Posterior cingulate gyrus (tissue), 11 donors: ENCODE measurements around the gene EFNB2.

ENCODE experiments used
- DNase-seq, 10 donors: peaks; one replicate each; pipeline versions ENCODE4 v3.0.0 to v3.0.0-alpha.2; 2020 to 2021; ENCODE audit warnings: mixed read lengths in 3 of 10
- intact Hi-C: fragments of 100-400 bp; cut with DNase I; formaldehyde crosslinking; loops from one replicate; pipeline ENCODE4 v1.15.1; 2023

Gene EFNB2

DNA sequence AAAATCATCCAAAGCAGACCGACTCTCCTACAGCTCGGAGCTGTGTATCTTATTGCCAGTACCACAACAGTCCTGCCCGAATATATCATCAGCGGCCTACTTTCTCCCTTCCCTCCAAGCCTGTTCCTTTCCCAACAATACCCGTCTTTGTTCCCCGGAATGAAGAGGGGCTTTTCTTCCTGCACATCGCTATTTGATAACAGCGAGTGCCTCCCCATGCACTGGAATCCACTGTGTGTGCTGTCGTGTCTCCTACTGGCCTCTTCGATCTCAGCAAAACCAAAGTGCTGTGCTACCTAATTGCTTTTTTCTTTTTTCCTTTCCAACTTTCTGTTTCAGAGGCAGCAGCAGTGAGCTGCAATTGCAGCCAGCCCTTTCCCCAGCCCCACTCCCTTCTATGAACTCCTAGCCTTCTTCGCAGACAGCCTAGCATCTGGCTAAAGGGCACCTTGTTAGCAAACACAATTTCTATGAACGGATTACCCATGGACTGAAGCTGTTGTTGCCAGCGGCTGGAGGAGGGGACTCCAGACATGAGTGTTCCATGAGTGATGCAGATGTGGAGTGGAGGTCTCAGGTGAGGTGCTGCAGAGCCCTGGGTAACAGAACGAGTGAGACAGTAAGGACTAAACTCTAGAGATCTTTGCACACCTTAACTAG lies 43.4 kb downstream of the EFNB2 start:
- peak in 6 of 10 donors; percentile 48 to 91 (median 58) for DNase-seq

DNA sequence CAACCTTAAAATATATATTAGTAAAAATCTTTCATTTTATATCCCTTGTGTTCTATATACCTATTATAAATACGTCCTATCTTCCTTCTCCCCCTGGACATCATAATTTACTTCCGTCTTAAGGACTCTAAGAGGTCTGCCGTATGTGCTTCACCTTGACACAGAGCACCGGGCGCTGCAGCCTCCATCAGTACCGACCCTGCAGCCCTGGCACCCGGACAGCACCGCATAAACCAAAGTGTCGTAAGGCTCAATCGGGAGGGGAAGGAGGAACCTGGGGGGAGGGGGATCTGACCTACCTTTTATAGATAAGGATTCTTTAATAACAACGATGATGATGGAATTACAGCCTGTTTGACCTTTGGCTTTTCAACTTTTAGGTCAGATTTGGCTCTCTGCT lies 44.0 kb downstream of the EFNB2 start:
- intact Hi-C loops, result loop anchor here (10.0 kb wide), 1 partner anchor 137 kb away; no protein-coding TSS in a partner anchor
- DNase-seq, result peak in 2 of 10 donors; percentile 40 to 85

More for the DNA sequence above, 43.4 kb downstream of the EFNB2 start:
- intact Hi-C loops, result loop anchor here (10.0 kb wide), 1 partner anchor 137 kb away; no protein-coding TSS in a partner anchor

DNA sequence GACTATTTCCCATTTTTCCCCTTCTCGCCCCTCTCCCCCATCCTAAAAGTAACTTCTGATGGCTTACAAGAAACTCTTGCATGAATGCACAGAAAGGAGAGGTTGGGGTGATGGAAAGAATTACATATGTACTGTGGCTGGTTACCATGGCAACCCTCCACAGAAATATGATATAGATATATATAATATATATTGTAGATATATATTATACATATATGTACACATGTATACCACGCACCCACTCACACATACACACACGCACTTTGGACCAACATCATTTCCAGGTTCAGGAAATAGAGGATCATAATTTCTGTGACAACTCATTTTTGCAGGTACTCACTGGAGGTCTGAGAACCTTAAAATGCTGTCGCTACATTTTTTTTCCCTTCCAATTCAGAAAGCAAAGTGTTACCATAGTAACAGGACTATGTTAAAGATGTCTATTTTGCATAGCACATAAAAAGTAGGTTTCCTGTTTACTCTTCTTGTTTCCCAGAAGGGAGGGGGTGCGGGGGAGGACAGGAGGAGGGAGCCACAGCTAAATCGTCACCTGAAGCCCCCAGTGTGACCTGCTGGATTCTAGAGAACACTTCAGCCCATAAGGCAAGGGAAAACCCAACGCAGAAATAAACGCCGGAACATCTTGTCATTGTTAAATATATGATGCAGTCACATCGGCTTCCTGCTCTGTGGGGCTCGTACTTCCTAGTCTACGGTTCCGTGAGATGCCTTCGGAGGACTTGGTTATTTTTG lies 44.7 kb downstream of the EFNB2 start:
- intact Hi-C loops, result loop anchor here (10.0 kb wide), 1 partner anchor 136 kb away; no protein-coding TSS in a partner anchor
- DNase-seq, result no peak

DNA sequence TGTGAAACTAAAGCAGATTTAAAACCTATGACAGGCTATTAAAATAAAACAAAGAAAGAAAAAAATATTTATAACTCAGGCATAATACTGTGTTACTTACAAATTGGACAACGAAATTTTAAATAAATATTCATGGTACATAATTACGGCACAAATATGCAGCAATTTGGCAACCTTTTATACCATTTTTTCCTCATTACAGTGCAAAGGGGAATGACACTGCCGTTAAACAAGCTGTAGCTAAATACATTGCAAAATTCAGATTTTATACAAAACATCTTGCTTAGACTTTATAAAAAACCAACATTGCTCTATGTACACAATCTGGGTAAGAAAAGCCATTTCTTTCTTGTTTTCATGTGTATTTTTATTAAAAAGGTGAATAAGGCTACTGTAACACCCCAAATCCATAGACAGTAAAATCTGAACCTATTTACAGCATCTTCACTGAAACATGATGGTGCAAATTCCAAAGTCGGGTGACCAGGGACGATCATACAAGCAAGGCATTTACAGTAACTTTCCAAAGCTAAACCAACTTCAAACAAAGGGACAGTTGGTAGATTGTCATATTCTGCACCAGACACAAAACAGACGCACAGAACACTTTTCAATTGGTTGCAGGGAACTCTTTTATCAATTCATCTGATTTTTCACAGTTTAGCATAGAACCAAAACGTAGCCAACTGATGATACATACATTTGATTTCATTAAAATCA lies 45.5 kb downstream of the EFNB2 start:
- intact Hi-C loops, result loop anchor here (10.0 kb wide), 1 partner anchor 135 kb away; no protein-coding TSS in a partner anchor
- no peak for DNase-seq

DNA sequence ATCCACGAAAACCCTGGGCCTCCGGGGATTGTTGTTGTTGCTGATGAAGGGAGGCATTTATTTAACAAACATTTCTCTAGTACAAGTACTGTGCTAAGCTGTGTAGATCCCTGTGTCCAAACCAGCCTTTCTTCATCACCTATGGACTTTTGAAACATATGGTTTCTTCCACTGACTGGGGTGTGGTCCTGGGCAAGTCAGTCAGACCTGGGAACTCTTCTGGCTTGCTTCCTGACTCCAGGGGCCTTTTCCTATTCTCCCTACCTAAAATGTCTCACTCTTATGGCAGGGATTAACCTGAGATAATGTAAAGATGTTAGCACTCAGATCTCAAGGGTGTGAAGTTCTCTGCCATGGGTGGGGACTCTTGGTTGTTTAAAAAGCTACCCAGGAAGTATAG lies 46.8 kb downstream of the EFNB2 start:
- no peak for DNase-seq
- intact Hi-C loops, result no loop called here

DNA sequence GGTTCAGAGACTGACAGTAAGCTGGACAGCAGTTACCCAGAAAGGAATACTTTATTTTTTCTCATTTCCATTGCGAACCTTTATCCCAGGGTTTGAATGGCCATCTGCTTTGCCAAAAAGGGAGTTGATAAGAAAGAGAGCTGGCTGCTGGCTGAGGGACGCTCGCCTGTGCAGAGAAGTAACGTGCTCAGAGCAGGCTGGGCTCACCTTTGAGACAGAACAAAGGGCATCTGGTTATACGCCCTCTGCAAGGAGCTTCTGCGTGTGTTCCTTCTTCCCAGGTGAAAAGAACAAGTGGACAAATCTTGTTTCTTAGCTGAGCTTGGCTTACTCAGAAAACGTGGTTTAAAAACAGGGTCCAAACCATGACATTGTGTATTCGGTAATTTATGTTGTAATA lies 47.4 kb downstream of the EFNB2 start:
- intact Hi-C loops, result no loop called here
- no peak for DNase-seq

DNA sequence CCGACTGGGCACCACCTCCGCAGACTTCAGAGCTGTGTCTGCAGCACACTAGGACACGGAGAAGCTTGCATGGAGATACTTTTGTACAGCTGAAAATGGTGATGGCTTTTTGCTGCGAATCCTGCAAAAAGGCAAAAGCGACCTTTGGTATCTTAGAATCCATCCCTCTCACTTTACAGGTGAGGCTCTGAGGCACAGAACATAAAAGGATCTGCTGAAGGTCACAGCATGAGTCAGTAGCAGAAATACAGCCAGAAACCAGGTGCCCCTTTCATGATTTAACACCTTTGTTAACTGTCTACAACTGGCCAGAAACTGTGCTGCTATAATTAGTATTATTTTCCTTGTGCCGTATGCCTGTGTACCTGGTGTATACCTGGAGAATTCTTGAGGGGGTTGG lies 48.3 kb downstream of the EFNB2 start:
- intact Hi-C loops, result no loop called here
- DNase-seq, result no peak

DNA sequence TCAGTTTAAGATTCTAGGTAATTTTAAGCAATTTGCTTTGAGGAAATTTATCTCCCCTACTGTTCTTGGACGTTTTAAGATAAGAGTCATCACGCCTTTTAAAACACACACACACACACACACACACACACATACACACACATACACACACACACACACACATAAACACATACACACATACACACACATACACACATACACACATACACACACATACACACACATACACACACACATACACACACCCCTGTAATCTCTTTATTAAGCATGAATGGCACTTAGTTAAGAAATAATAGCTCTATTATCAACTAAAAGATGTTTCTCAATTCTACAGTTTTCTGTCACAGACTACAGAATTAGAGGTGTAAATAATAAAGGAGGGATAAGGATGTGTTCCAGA lies 49.2 kb downstream of the EFNB2 start:
- DNase-seq, result no peak
- intact Hi-C loops, result no loop called here

DNA sequence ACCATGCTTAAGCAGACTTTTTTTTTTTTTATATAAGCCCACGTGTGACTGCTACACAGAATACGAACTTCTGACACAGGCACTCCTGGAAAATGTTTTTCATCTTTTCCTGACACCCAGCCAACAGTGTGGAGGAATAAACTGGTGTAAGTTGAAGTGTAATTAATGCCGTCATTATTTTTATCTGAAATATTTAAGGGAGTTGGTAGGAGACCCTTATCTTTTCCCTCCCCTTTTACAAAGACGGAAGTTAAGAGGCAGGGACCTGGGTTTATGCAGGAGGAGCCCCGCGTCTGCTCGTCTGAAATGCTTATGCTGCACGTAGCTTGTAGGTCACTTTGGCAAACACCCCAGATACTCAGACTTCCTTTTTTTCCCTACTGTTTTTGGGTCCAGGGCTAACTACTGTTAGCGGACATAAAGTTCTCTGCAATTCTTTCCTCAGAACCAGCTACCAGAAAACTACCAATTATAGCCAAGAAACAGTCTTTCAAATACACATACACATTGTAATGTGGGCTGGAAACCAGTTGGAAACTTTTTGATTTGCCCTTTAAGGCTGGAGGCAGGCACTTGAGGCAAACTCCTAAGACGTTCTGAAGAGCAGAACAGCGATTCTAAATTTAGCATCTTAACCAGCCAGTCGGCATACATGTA lies 50.8 kb downstream of the EFNB2 start:
- intact Hi-C loops, result no loop called here
- DNase-seq, result no peak

DNA sequence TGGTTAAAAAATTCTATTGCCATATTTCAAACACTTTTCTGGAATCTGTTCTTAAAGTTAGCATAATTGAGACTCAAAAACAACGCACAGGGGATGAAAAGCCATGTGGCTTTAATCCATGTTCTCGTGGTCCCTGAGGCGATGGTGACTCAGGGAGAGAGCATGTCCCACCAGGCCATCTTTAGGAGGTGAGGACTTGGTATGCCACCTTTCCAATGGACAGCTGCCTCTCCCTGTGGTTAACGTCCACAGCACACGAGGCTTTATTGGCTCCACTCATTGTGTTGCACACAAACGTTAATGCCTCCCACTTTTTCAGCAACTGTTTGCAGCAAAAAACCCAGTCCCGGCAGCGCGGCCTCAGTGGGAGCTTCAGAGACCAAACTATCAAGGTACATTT lies 51.4 kb downstream of the EFNB2 start:
- intact Hi-C loops, result no loop called here
- no peak for DNase-seq

DNA sequence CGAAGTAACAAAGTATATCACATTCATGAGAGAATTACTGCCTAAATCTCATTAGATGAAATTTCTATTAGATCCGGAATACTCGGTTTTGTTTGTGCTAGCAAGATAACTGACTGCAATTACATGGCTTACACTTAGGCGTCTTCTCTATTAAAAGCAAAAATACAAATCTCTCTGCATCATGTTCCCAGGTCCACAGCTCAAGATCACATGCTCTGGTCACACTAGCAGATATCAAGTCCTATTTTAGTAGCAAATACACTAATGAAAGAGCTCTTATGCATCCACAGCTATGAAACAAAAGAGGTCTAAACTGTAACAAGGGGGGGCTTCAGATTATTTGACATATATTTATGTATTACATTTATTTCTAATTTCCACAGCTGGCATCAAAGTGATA lies 53.5 kb downstream of the EFNB2 start:
- intact Hi-C loops, result no loop called here
- DNase-seq, result no peak

DNA sequence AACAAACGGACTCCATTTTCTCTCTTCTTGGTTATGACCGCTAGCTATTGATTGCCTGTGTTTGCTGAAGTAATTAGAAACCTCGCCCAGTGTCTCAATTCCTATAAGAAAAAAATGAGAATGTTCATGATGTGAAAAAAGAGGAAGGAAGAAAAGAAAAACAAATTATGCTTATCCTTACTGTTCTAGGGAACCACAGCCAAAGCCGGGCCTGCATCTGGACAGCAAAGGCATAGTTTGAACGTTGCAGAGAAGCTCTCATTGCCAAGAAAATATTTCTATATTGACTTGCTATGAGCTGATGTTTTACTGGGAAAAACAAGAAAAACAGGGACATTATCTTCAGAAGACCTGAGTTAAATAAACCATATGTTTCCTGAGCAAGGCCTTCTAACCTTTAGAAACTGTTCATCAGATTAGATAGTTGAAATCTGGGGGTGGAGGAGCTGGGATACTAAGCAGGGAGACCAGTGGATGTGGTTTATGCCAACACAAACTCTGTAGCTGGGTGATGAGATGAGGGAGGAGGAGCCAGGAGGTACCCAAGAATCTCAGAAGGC lies 55.0 kb downstream of the EFNB2 start:
- no peak for DNase-seq
- intact Hi-C loops, result no loop called here

DNA sequence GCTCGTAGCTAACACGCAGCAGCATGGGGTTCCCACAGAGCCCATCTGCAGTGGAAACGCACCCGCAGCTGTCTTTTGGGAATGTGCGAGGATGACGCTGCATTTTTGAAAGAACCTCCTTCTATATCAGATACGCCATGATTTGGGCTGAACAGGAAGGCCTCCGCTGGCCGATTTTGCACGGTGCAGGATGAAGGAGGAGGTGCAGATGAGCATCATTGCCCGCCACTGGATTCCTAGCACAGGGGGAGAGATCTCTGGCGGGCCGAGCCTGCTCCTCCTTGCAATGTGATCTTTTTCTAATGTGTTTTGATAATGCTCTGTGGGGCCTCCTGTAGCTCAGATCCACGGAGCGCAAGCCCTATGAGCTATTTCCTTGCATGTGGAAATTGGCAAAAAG lies 55.5 kb downstream of the EFNB2 start:
- intact Hi-C loops, result no loop called here
- DNase-seq, result no peak

DNA sequence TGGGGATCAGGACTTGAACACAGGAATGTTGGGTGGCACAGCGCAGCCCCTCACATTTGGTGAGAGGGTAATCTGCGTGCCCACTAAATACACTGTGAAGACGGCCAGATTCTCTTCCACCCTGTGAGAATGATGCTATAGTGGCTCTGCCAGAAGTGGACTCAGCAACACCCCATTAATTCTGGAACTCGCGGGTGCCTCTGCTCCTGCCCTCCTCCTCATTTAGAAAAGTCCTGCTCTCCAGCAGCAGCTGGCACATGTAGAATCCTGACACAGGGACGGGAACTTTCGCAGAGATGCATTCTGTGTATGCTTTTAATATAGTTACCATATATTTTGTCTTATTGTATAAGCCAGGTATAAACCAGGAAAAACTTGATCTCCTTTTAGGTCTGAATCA lies 57.3 kb downstream of the EFNB2 start:
- intact Hi-C loops, result no loop called here
- no peak for DNase-seq

DNA sequence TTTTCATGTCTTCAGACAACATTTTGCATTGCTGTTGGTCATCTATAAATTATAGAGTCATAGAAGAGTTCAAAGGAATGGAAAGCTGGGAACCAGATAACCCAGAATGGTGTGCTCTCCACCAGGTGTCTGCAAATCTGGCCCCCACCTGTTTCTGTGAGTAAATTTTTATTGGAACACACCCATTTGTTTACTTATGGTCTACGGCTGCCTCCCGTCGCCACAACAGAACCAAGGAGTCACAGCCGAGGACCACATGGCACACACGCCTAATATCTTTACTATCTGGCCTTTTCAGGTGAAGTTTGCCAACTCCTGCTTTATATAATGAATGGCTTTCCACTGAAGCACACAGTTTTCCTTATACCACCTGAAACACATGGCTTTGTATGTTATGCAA lies 58.2 kb downstream of the EFNB2 start:
- intact Hi-C loops, result no loop called here
- DNase-seq, result no peak

DNA sequence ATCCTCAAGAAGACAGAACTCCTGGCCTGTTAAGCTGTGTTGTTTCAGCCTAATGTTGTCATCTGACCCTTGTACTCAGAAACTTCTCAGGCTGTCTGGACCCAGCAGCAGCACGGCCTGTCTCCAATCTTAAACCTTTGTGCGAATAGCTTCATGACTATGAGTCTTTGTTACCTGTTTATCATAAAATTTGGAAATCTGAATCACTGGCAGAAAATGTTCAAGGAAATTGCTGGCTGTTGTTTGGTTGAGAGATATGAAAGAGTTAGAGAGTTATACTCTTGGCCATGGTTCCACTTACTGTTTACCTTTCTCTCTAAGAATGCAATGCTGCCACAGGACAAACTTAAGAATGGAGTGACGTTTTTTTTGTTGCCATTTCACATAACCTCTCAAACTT lies 59.6 kb downstream of the EFNB2 start:
- no peak for DNase-seq
- intact Hi-C loops, result no loop called here

DNA sequence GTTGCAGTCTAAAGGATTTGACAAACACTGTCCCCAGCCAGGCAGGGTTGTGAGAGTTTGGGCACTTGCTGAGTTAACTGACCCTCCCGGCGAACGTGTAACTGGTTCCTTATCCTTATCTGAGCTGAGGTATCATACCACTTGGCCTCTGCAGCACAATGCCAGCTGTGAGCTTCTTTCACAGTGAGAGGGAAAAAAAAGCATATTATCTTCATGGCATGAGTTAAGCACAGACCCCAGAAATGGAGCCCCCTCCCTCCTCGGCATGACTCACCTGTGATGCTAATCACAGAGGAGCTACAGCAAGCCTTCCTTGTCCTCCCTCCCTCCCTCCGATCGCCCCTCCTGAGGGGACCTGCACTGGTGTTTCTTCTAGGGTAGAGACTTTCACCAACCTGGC lies 60.5 kb downstream of the EFNB2 start:
- no peak for DNase-seq
- intact Hi-C loops, result no loop called here

DNA sequence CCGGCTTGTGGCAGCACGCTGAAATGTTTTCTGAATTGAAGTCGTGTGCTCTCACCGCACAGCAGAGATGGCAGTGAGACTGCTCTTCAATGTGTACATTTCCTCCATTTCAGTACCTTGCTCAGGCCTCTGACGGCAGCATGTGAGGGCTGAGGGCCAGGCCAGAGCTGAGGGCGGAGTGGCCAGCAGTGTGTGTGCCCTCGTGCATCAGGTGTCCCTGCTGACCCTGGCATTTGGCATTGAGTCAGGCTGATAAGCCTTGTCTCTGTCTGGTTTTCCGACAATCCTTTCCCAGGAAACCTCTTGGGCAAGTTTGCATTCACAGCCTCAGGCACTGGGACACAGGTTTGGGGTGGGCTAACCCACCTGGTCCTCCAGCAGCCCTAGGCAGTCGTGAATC lies 62.3 kb downstream of the EFNB2 start:
- no peak for DNase-seq
- intact Hi-C loops, result no loop called here

DNA sequence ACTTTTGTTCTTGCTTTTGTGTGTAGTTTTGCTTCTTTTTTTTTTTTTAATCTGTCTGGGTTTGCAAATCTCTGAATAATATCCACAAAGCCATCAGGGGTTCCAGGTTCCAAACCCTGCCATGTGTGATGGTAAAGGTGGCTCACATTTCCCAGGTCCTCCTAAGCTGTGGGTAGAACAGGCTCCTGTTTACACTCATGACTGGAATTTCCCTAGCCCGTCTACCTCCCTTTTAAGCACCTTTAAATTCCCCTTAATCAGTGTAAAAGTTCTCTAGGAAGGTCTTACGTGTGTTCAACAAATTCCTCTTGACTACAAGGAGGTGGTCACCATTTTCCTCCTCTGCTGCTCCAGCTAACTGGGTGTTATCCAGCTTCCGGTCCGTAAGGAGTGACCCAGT lies 62.8 kb downstream of the EFNB2 start:
- intact Hi-C loops, result no loop called here
- no peak for DNase-seq

DNA sequence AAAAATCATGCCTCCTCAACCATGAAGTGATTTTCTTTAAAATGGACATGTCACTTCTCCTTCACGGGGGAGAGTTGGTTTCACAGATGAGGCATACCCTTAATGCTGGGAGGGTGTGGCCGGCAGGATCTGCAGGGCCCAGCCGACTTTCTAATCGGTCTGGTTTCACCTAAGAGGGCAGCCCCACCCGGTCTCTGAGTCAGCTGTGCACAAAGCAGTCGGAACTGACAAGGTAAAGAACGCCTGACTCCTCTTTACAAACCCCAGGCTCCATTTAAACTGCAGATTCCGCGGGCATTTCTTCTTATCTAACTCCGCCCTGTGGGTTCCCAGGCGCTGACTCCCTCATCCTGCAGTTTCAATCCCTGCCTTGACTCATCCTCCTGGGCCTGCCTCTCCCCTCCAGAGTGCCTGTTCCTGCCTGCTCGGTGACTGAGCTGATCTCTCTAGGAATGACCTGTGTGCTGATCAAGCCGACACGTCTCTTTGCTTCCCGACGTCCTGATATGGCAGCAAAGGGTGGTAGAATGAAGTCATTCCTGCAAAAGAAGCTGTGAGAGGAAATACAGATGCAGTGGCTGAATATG lies 63.4 kb downstream of the EFNB2 start:
- peak in 1 of 10 donors; percentile 79 for DNase-seq
- intact Hi-C loops, result no loop called here
